IMR-90 (cell line): Measurements from ENCODE around the gene PON2. TPM values are rescaled to one million over a fixed set of nuclear protein-coding genes. Genes with fewer than 3 reads are reported as not detected.

Experiments
- ATAC-seq: fragments of 200-7000 bp; cut with Tn5 transposase; 2 replicates; pipeline ENCODE4 v1.9.1; 2020; ENCODE audit warnings: low read depth, mild to moderate bottlenecking, moderate library complexity
- BruUV-seq: library from RNA; stranded (reverse); fragments of 400-500 nt; replicated peaks from 2 replicates; lab custom pipeline; 2021; lab: Mats Ljungman, UMichigan
- CTCF ChIA-PET: fragments of 300-600 bp; formaldehyde crosslinking; extraction: SDS; loops from one replicate; lab custom pipeline; 2021; ENCODE audit warnings: antibody characterized with exemption; lab: Yijun Ruan, JAX
- POLR2A ChIA-PET: fragments of 300-600 bp; sonication (Branson Sonifier 250); formaldehyde crosslinking; loops from one replicate; lab custom pipeline; 2022; ENCODE audit warnings: antibody characterized with exemption; ENCODE audit not compliant: unreplicated experiment; lab: Charles Lee
- DNase-seq: peaks from one replicate; pipeline ENCODE4 v3.0.0; 2013
- H2AFZ ChIP-seq: replicated peaks from 2 replicates; pipeline ENCODE3; 2013; ENCODE audit warnings: low read length, mild to moderate bottlenecking; ENCODE audit not compliant: poor library complexity
- H2AK5ac ChIP-seq: 2 replicates; pipeline ENCODE4 v1.6.1; 2013; ENCODE audit warnings: low read depth, low read length, inconsistent platforms
- H2AK9ac ChIP-seq: replicated peaks from 2 replicates; pipeline ENCODE3; 2013; ENCODE audit warnings: mild to moderate bottlenecking, low read depth, low read length, moderate library complexity; ENCODE audit not compliant: poor library complexity
- H2BK120ac ChIP-seq: 2 replicates; pipeline ENCODE4 v1.6.1; 2013; ENCODE audit warnings: low read depth, low read length, inconsistent platforms
- H2BK15ac ChIP-seq: 3 replicates; pipeline ENCODE4 v1.6.1; 2013; ENCODE audit warnings: low read depth, low read length, inconsistent platforms
- H2BK20ac ChIP-seq: 2 replicates; pipeline ENCODE4 v1.6.1; 2013; ENCODE audit warnings: low read depth, mild to moderate bottlenecking, inconsistent platforms, low read length, moderate library complexity
- H2BK5ac ChIP-seq: 2 replicates; pipeline ENCODE4 v1.6.1; 2013; ENCODE audit warnings: mild to moderate bottlenecking, low read depth, low read length, inconsistent platforms; ENCODE audit not compliant: poor library complexity, severe bottlenecking
- H3K14ac ChIP-seq: replicated peaks from 2 replicates; pipeline ENCODE4 v1.6.1; 2013; ENCODE audit warnings: low read depth, low read length, inconsistent platforms
- H3K18ac ChIP-seq: 2 replicates; pipeline ENCODE4 v1.6.1; 2013; ENCODE audit warnings: low read depth, low read length, control low read depth
- H3K23ac ChIP-seq: 2 replicates; pipeline ENCODE4 v1.6.1; 2013; ENCODE audit warnings: low read depth, low read length, inconsistent platforms
- H3K27ac ChIP-seq: 2 replicates; pipeline ENCODE4 v1.5.1; 2013; ENCODE audit warnings: mild to moderate bottlenecking, control low read depth, low read length; ENCODE audit not compliant: insufficient read depth
- H3K27me3 ChIP-seq: 2 replicates; pipeline ENCODE4 v1.6.1; 2013; ENCODE audit warnings: low read length; ENCODE audit not compliant: control insufficient read depth, insufficient read depth
- H3K36me3 ChIP-seq: 2 replicates; pipeline ENCODE4 v1.6.1; 2013; ENCODE audit warnings: low read length, mixed read lengths; ENCODE audit not compliant: control insufficient read depth, insufficient read depth
- H3K4ac ChIP-seq: 2 replicates; pipeline ENCODE4 v1.6.1; 2013; ENCODE audit warnings: low read depth, low read length, inconsistent platforms
- H3K4me1 ChIP-seq: 2 replicates; pipeline ENCODE4 v1.6.1; 2013; ENCODE audit warnings: low read length, mixed read lengths; ENCODE audit not compliant: control insufficient read depth, insufficient read depth
- H3K4me2 ChIP-seq: 2 replicates; pipeline ENCODE4 v1.6.1; 2013; ENCODE audit warnings: low read depth, mild to moderate bottlenecking, control low read depth, low read length, moderate library complexity
- H3K4me3 ChIP-seq: 2 replicates; pipeline ENCODE4 v1.5.1; 2013; ENCODE audit warnings: low read depth, mild to moderate bottlenecking, control low read depth, low read length, moderate library complexity; ENCODE audit not compliant: insufficient read depth
- H3K56ac ChIP-seq: 2 replicates; pipeline ENCODE4 v1.6.1; 2013; ENCODE audit warnings: low read length, inconsistent platforms; ENCODE audit not compliant: insufficient read depth; ENCODE audit errors: extremely low read depth
- H3K79me1 ChIP-seq, 2 experiments: 2 replicates each; pipeline ENCODE4 v1.6.1; 2013; ENCODE audit warnings: low read length in 2 of 2, inconsistent platforms in 1 of 2, low read depth in 1 of 2
- H3K9ac ChIP-seq: 2 replicates; pipeline ENCODE4 v1.6.1; 2013; ENCODE audit warnings: low read depth, low read length, control low read depth
- H3K9me1 ChIP-seq: 2 replicates; pipeline ENCODE4 v1.6.1; 2013; ENCODE audit warnings: low read length, inconsistent platforms; ENCODE audit not compliant: insufficient read depth
- H3K9me3 ChIP-seq: 2 replicates; pipeline ENCODE4 v1.6.1; 2013; ENCODE audit warnings: low read length; ENCODE audit not compliant: control insufficient read depth, insufficient read depth
- H4K20me1 ChIP-seq: 2 replicates; pipeline ENCODE4 v1.6.1; 2013; ENCODE audit warnings: low read length, inconsistent platforms; ENCODE audit not compliant: insufficient read depth
- H4K5ac ChIP-seq: 2 replicates; pipeline ENCODE4 v1.6.1; 2013; ENCODE audit warnings: mild to moderate bottlenecking, low read depth, low read length, control low read depth
- H4K8ac ChIP-seq, 2 experiments: 2 replicates each; pipeline ENCODE4 v1.6.1; 2013; ENCODE audit warnings: low read depth in 2 of 2, low read length in 2 of 2, control low read depth in 1 of 2, inconsistent platforms in 1 of 2
- H4K91ac ChIP-seq: 2 replicates; pipeline ENCODE4 v1.6.1; 2013; ENCODE audit warnings: low read depth, low read length, inconsistent platforms; ENCODE audit not compliant: insufficient read depth
- CEBPB ChIP-seq: IDR thresholded peaks from 2 replicates; pipeline ENCODE4 v1.6.1; 2012; ENCODE audit warnings: low read depth, low read length, improper control_type of control experiment
- CHD1 ChIP-seq: IDR thresholded peaks from 2 replicates; pipeline ENCODE4 v1.6.1; 2012; ENCODE audit warnings: low read depth, low read length, improper control_type of control experiment
- FOS ChIP-seq: fragments of 150-350 bp; IDR thresholded peaks from 2 replicates; pipeline ENCODE4 v1.6.1; 2016; ENCODE audit warnings: low read depth, low read length
- MAFK ChIP-seq: IDR thresholded peaks from 2 replicates; pipeline ENCODE4 v1.6.1; 2012; ENCODE audit warnings: low read depth, low read length, improper control_type of control experiment
- MAZ ChIP-seq: IDR thresholded peaks from 2 replicates; pipeline ENCODE4 v1.6.1; 2012; ENCODE audit warnings: low read depth, mild to moderate bottlenecking, low read length, improper control_type of control experiment, moderate library complexity, borderline replicate concordance
- MXI1 ChIP-seq: IDR thresholded peaks from 2 replicates; pipeline ENCODE4 v1.6.1; 2012; ENCODE audit warnings: low read depth, mild to moderate bottlenecking, low read length, moderate library complexity, borderline replicate concordance
- NFE2L2 ChIP-seq: fragments of 150-350 bp; IDR thresholded peaks from 2 replicates; pipeline ENCODE4 v1.6.1; 2016; ENCODE audit warnings: low read depth, mild to moderate bottlenecking, low read length
- POLR2A ChIP-seq: IDR thresholded peaks from 2 replicates; pipeline ENCODE4 v1.6.1; 2012; ENCODE audit warnings: mild to moderate bottlenecking, low read depth, low read length
- RCOR1 ChIP-seq: IDR thresholded peaks from 2 replicates; pipeline ENCODE4 v1.6.1; 2012; ENCODE audit warnings: mild to moderate bottlenecking, low read length, improper control_type of control experiment; ENCODE audit not compliant: insufficient replicate concordance
- RFX5 ChIP-seq: IDR thresholded peaks from 2 replicates; pipeline ENCODE4 v1.8.0; 2012; ENCODE audit warnings: low read depth, mild to moderate bottlenecking, low read length, moderate library complexity
- SMC3 ChIP-seq: fragments of 150-350 bp; IDR thresholded peaks from 2 replicates; pipeline ENCODE4 v1.6.1; 2016; ENCODE audit warnings: low read depth, mild to moderate bottlenecking, antibody characterized with exemption, low read length, moderate library complexity
- WGBS, 2 experiments: methylation state at CpG; one replicate each; pipeline versions ENCODE4 v1.1.5 to v1.1.7; 2013; ENCODE audit warnings: missing lambda C conversion rate in 2 of 2; ENCODE audit not compliant: insufficient read length in 1 of 2; ENCODE audit errors: extremely low coverage in 2 of 2; 5-methylcytosine and 5-hydroxymethylcytosine counted together
- dilution Hi-C: fragments of 300-500 bp; cut with HindIII; formaldehyde crosslinking; loops from one replicate; pipeline ENCODE4 v1.14.3; 2018; ENCODE audit warnings: low sequenced_read_pairs; ENCODE audit not compliant: unreplicated experiment
- in situ Hi-C: fragments of 300-500 bp; cut with MboI; formaldehyde crosslinking; loops from 3 replicates; pipeline ENCODE4 v1.14.3; 2019; ENCODE audit warnings: low sequenced_read_pairs, inconsistent platforms, mixed read lengths
- intact Hi-C: fragments of 100-400 bp; cut with micrococcal nuclease; formaldehyde crosslinking; loops from 2 replicates; pipeline ENCODE4 v1.10.0; 2022
- polyA plus RNA-seq, 3 experiments: library from polyadenylated mRNA; depleted of rRNA; stranded (reverse); fragments of >200 nt; gene quantifications; 2 replicates each; pipeline ENCODE4 v1.2.3, GENCODE V29; 2012; ENCODE audit warnings: low replicate concordance in 1 of 3
- total RNA-seq: library from RNA; depleted of rRNA; stranded (reverse); fragments of >200 nt; gene quantifications from 2 replicates; pipeline ENCODE4 v1.2.3, GENCODE V29; 2012
- TF ChIP-seq, protein P1 (sequence below): fragments of 150-350 bp; IDR thresholded peaks from 2 replicates; pipeline ENCODE4 v1.6.1; 2017; ENCODE audit warnings: mild to moderate bottlenecking, antibody characterized with exemption, low read length, low read depth
- TF ChIP-seq, protein P2 (sequence below): fragments of 150-350 bp; IDR thresholded peaks from 2 replicates; pipeline ENCODE4 v1.6.1; 2016; ENCODE audit warnings: low read depth, mild to moderate bottlenecking, low read length, moderate library complexity, borderline replicate concordance
- TF ChIP-seq, protein P3 (sequence below): conservative IDR thresholded peaks from 2 replicates; pipeline ENCODE4 v1.5.1; 2012; ENCODE audit warnings: mild to moderate bottlenecking, low read depth, low read length, improper control_type of control experiment

The PON2 gene
- total and polyA plus RNA-seq, 2 of the 4 experiments (the other 2 are of a cell fraction) = 36.2 to 65.7 TPM

DNA sequence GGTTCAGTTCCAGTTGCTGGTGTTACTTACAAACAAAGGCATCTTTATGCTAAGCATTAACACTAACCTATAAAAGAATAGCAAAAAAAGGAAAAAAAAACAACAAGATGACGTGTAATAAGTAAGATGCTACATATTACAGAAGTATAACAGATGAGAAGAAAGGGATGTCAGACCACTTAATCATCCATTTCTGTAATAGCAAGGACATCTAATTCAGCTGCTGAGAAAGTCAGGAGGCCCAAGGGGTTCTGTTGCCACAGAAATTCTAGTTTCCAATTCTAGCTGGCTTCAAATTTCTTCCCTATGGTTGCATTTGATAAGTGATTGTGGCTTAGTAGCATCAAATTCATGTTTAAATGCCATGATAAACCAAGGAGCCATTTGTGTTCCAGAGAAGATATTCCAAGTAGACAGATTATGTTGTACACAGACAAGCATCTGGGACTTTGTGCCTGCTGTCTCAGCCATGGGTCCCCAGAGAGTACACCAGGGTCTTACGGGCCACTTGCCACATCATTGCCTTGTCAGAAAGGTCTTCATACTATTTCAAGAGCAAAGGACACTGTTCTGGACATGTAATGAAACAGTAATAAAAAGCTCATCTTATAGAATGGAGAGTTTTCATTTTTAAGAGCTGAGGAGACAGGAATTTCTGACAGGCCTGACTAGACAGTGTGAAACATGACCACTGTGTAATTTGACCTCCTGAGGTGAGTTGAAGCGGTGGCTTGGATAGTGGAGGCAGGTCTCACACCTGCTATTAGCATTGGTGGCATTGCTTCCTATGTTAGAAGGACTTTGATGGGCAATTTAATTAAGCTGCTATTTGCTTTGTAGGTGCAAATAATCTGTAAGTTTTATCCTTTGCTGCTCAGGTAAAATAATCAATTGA lies 46.7 kb upstream of the PON2 start:
- Histone ChIP-seq H2BK5ac (no peak overlapping the region), H3K27ac (no peak overlapping the region), H3K36me3 (no peaks in the 10 kb centered on the region), H3K18ac (no peak overlapping the region), H3K4me1 (no peaks in the 10 kb centered on the region), H3K4me2 (no peak overlapping the region), H4K8ac (no peak overlapping the region), H3K23ac (no peak overlapping the region), H3K27me3 (peaks cover 6% of the 10 kb centered on the region), H3K9ac (no peak overlapping the region), H2BK20ac (no peak overlapping the region), H3K56ac (no peak overlapping the region), H2AFZ (no peak overlapping the region), H3K14ac (no peak overlapping the region), H3K9me1 (no peaks in the 10 kb centered on the region), H4K91ac (no peak overlapping the region), H2AK5ac (no peak overlapping the region), H3K4ac (no peak overlapping the region), H2AK9ac (no peak overlapping the region), H2BK120ac (no peak overlapping the region), H4K20me1 (no peaks in the 10 kb centered on the region), H2BK15ac (no peak overlapping the region), H3K9me3 (no peaks in the 10 kb centered on the region), H3K4me3 (no peak overlapping the region), H3K79me1 (no peaks in the 10 kb centered on the region), H4K5ac (no peak overlapping the region)
- CTCF ChIA-PET = interaction anchor here (1.2 kb wide), 1 partner anchor 30 kb away, joined by 5 read pairs; no protein-coding TSS in a partner anchor
- dilution Hi-C loops (no loop called here), intact Hi-C loops (no loop called here), in situ Hi-C loops (loop anchor here (25.0 kb wide), 1 partner anchor 1194 kb away; no protein-coding TSS in a partner anchor)
- no peak for DNase-seq
- WGBS, 2 experiments = 57% methylated on average over 1 of the region's 3 CpGs; no CpG with 5 or more reads in 1 of the 2 experiments
- BruUV-seq = no TSS peak
- POLR2A ChIA-PET = no interaction called here
- no peak for ATAC-seq
- TF ChIP-seq CEBPB (no peak), MAFK (no peak), POLR2A (no peak), NFE2L2 (no peak), CHD1 (no peak), RCOR1 (no peak), MXI1 (no peak), MAZ (no peak), SMC3 (no peak), RFX5 (no peak), FOS (no peak)
- TF ChIP-seq, protein P1, sequence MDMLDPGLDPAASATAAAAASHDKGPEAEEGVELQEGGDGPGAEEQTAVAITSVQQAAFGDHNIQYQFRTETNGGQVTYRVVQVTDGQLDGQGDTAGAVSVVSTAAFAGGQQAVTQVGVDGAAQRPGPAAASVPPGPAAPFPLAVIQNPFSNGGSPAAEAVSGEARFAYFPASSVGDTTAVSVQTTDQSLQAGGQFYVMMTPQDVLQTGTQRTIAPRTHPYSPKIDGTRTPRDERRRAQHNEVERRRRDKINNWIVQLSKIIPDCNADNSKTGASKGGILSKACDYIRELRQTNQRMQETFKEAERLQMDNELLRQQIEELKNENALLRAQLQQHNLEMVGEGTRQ = no peak
- TF ChIP-seq, protein P2, sequence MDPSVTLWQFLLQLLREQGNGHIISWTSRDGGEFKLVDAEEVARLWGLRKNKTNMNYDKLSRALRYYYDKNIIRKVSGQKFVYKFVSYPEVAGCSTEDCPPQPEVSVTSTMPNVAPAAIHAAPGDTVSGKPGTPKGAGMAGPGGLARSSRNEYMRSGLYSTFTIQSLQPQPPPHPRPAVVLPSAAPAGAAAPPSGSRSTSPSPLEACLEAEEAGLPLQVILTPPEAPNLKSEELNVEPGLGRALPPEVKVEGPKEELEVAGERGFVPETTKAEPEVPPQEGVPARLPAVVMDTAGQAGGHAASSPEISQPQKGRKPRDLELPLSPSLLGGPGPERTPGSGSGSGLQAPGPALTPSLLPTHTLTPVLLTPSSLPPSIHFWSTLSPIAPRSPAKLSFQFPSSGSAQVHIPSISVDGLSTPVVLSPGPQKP = no peak
- TF ChIP-seq, protein P3, sequence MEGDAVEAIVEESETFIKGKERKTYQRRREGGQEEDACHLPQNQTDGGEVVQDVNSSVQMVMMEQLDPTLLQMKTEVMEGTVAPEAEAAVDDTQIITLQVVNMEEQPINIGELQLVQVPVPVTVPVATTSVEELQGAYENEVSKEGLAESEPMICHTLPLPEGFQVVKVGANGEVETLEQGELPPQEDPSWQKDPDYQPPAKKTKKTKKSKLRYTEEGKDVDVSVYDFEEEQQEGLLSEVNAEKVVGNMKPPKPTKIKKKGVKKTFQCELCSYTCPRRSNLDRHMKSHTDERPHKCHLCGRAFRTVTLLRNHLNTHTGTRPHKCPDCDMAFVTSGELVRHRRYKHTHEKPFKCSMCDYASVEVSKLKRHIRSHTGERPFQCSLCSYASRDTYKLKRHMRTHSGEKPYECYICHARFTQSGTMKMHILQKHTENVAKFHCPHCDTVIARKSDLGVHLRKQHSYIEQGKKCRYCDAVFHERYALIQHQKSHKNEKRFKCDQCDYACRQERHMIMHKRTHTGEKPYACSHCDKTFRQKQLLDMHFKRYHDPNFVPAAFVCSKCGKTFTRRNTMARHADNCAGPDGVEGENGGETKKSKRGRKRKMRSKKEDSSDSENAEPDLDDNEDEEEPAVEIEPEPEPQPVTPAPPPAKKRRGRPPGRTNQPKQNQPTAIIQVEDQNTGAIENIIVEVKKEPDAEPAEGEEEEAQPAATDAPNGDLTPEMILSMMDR = no peak
